MM.1S (cell line): ENCODE measurements around the gene LRRC74B.

Source experiments
- EZH2 ChIP-seq: fragments of 300-600 bp; sonication (generic); optimal IDR thresholded peaks from 2 replicates; pipeline ENCODE3; 2017; ENCODE audit warnings: low read depth, mild to moderate bottlenecking, antibody characterized with exemption, low read length, mixed read lengths
- EZH2phosphoT487 ChIP-seq: fragments of 300-600 bp; sonication (generic); IDR thresholded peaks from 2 replicates; pipeline ENCODE4 v1.6.1; 2018; ENCODE audit warnings: antibody characterized with exemption, low read length
- TF ChIP-seq, protein P1 (sequence below): fragments of 300-600 bp; sonication (generic); IDR thresholded peaks from 2 replicates; pipeline ENCODE4 v1.5.1; 2016; ENCODE audit warnings: antibody characterized with exemption, low read length, mixed read lengths

DNA sequence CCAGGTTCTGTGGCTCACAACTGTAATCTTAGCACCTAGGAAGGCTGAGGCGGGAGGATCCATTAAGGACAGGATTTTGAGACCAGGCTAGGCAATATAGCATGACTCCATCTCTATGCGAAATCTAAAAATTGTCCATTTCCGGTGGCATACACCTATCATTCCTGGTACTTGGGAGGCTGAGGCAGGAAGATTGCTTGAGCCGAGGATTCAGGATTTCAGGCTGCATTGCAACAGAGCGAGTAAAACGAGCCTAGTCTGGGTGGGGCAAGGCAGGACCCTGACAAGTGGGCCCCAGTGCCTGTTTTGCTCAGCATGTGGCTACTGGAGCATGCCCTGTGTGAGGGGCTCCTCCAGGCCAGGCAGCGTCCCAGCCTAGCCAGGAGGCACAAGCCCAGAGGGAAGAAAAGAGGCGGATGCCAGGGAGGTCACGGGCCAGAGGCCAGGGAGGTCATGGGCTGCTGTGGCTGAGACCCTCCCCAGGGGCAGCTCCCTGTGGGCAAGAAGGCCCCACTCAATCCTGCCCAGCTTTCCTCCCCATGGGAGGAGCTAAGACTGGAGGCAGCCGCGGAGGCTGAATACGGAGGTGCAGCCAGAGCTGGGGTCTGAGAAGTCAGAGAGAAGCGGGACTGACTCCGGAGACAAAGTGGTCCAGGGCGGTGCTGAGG, 8.4 kb downstream of the LRRC74B start:
- TF ChIP-seq, protein P1, sequence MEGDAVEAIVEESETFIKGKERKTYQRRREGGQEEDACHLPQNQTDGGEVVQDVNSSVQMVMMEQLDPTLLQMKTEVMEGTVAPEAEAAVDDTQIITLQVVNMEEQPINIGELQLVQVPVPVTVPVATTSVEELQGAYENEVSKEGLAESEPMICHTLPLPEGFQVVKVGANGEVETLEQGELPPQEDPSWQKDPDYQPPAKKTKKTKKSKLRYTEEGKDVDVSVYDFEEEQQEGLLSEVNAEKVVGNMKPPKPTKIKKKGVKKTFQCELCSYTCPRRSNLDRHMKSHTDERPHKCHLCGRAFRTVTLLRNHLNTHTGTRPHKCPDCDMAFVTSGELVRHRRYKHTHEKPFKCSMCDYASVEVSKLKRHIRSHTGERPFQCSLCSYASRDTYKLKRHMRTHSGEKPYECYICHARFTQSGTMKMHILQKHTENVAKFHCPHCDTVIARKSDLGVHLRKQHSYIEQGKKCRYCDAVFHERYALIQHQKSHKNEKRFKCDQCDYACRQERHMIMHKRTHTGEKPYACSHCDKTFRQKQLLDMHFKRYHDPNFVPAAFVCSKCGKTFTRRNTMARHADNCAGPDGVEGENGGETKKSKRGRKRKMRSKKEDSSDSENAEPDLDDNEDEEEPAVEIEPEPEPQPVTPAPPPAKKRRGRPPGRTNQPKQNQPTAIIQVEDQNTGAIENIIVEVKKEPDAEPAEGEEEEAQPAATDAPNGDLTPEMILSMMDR: no peak
- no peak for TF ChIP-seq EZH2
- no peak for TF ChIP-seq EZH2phosphoT487
